Measurements from ENCODE around the gene LGR4.

GRCh38 chr11:27356624-27357222, 115.9 kb downstream of the LGR4 start:
- TF ChIP-seq CTCF (IDR thresholded peaks at IDR 0.05; ENCODE audit: low read depth, low read length, poor library complexity, severe bottlenecking), result no peak
- TF ChIP-seq EZH2phosphoT487 (IDR thresholded peaks at IDR 0.05; ENCODE audit: borderline replicate concordance, low read length), result no peak

All from DOHH2 (cell line).